KMS-11 (cell line): ENCODE results near the gene NFATC2.

Experiments
- H2AFZ ChIP-seq: fragments of 200-600 bp; sonication (generic); 2 replicates; pipeline ENCODE4 v1.6.1; 2016; ENCODE audit warnings: antibody characterized with exemption, mixed run types, low read depth
- H3K27ac ChIP-seq: fragments of 200-600 bp; sonication (generic); 2 replicates; pipeline ENCODE4 v1.6.1; 2016; ENCODE audit warnings: mild to moderate bottlenecking, mixed run types
- H3K27me3 ChIP-seq: fragments of 200-600 bp; sonication (generic); 2 replicates; pipeline ENCODE4 v1.6.1; 2017; ENCODE audit warnings: mild to moderate bottlenecking, low read depth, mixed run types, moderate library complexity; ENCODE audit not compliant: insufficient read depth
- H3K36me3 ChIP-seq: fragments of 200-600 bp; sonication (generic); 2 replicates; pipeline ENCODE4 v1.6.1; 2017; ENCODE audit warnings: mild to moderate bottlenecking, mixed run types; ENCODE audit not compliant: insufficient read depth
- H3K4me1 ChIP-seq: fragments of 200-600 bp; sonication (generic); 2 replicates; pipeline ENCODE4 v1.6.1; 2016; ENCODE audit warnings: mild to moderate bottlenecking, low read depth, mixed run types; ENCODE audit not compliant: poor library complexity, severe bottlenecking
- H3K4me2 ChIP-seq: fragments of 200-600 bp; sonication (generic); 2 replicates; pipeline ENCODE4 v1.7.0; 2016; ENCODE audit warnings: mild to moderate bottlenecking, mixed run types
- H3K4me3 ChIP-seq: fragments of 200-600 bp; sonication (generic); IDR thresholded peaks from 2 replicates; pipeline ENCODE4 v1.6.1; 2017; ENCODE audit warnings: low read depth, low read length, mixed read lengths; ENCODE audit not compliant: insufficient read depth
- H3K79me2 ChIP-seq: fragments of 200-600 bp; sonication (generic); 2 replicates; pipeline ENCODE4 v1.6.1; 2016; ENCODE audit warnings: low read depth, mixed run types; ENCODE audit not compliant: insufficient read depth
- H3K9ac ChIP-seq: fragments of 200-600 bp; sonication (generic); 2 replicates; pipeline ENCODE4 v1.6.1; 2016; ENCODE audit warnings: mild to moderate bottlenecking, mixed run types
- H4K20me1 ChIP-seq: fragments of 200-600 bp; sonication (generic); 2 replicates; pipeline ENCODE4 v1.6.1; 2016; ENCODE audit warnings: mild to moderate bottlenecking, mixed run types; ENCODE audit not compliant: insufficient read depth
- CTCF ChIP-seq: fragments of 200-600 bp; sonication (generic); conservative IDR thresholded peaks from 2 replicates; pipeline ENCODE4 v1.6.1; 2017; ENCODE audit warnings: low read depth, mild to moderate bottlenecking, antibody characterized with exemption, low read length, moderate library complexity, mixed read lengths

NFATC2 gene

DNA sequence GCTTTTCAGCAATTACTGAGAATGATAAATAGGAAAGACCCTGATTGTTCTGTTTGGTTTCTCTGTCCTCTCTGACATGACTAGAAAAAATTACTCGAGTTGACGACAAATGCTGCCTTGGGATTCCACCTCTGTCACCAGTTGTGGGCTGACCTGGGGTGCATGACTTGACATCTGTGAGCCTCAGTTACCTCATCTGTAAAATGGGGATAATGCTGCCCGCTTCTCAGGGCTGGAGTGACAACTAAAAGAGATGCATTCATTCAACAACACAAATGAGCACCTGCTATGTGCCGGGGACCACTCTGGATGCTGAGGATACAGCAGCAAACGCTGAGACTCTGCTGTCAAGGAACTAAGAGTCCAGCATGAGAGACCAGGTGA is 94.8 kb downstream of the NFATC2 start:
- Histone ChIP-seq H3K4me1 (no peaks in the 10 kb centered on the region), H3K79me2 (no peaks in the 10 kb centered on the region), H3K4me2 (no peak overlapping the region), H3K4me3 (no peak overlapping the region), H3K27ac (no peak overlapping the region), H3K9ac (no peak overlapping the region), H2AFZ (no peak overlapping the region), H4K20me1 (no peaks in the 10 kb centered on the region), H3K36me3 (no peaks in the 10 kb centered on the region), H3K27me3 (no peaks in the 10 kb centered on the region)
- no peak for TF ChIP-seq CTCF

DNA sequence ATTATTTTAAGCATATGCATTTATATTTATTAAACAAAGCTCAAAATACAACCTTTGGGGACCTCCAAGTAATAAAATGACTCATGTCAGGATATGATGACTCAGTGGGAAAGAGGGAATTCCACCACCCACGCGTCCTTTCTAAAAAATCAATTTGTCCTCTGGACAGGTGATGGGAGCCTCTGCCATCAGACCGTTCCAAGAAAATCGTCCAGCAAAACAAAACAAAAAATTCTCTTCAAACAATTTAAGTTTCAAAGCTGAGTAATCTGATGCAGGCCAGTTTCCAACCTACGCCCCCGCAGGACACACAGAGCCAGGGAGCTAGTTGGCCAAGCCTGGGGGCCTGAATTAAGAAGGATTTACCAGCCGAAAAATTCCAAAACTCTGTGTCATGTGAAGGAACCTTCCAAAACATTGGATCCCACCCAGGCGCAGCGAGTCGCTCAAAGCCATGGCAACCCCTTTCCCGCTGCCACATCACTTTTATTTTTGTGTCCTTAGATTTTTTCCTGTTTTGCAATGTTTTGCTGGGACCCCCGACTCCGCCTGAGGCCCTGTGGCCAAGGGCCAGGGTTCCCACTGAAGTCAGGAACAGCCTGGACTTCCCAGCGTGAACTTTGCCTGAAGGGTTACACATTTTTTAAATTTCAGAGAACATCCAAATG is 95.3 kb downstream of the NFATC2 start:
- H3K27me3 ChIP-seq = no peaks in the 10 kb centered on the region
- TF ChIP-seq CTCF = no peak
- no peaks in the 10 kb centered on the region for H3K36me3 ChIP-seq
- H4K20me1 ChIP-seq = no peaks in the 10 kb centered on the region
- no peaks in the 10 kb centered on the region for H3K79me2 ChIP-seq
- H3K27ac ChIP-seq = no peak overlapping the region
- H3K4me2 ChIP-seq = no peak overlapping the region
- H2AFZ ChIP-seq = no peak overlapping the region
- H3K4me1 ChIP-seq = no peaks in the 10 kb centered on the region
- no peak overlapping the region for H3K9ac ChIP-seq
- no peak overlapping the region for H3K4me3 ChIP-seq

GRCh38 chr20:51446656-51447055 is 95.9 kb downstream of the NFATC2 start:
- no peak overlapping the region for H3K27ac ChIP-seq
- H2AFZ ChIP-seq = no peak overlapping the region
- H3K4me3 ChIP-seq = no peak overlapping the region
- H3K4me2 ChIP-seq = no peak overlapping the region
- no peak for TF ChIP-seq CTCF
- no peaks in the 10 kb centered on the region for H3K36me3 ChIP-seq
- no peak overlapping the region for H3K9ac ChIP-seq
- H4K20me1 ChIP-seq = no peaks in the 10 kb centered on the region
- H3K4me1 ChIP-seq = no peaks in the 10 kb centered on the region
- H3K27me3 ChIP-seq = no peaks in the 10 kb centered on the region
- no peaks in the 10 kb centered on the region for H3K79me2 ChIP-seq

- Histone ChIP-seq H3K79me2 (no peaks in the 10 kb centered on the region), H3K27ac (no peak overlapping the region), H3K36me3 (no peaks in the 10 kb centered on the region), H3K27me3 (no peaks in the 10 kb centered on the region), H4K20me1 (no peaks in the 10 kb centered on the region), H3K9ac (no peak overlapping the region), H3K4me1 (no peaks in the 10 kb centered on the region), H2AFZ (no peak overlapping the region), H3K4me2 (no peak overlapping the region), H3K4me3 (no peak overlapping the region)
- TF ChIP-seq CTCF = no peak
Observed at GRCh38 chr20:51446230-51446629, 96.3 kb downstream of the NFATC2 start.
